Muscle of leg (tissue), 11 donors: ENCODE measurements around the gene STK32C. TPM values are rescaled to one million over a fixed set of nuclear protein-coding genes. Genes with fewer than 3 reads are reported as not detected.

Experiments used
- DNase-seq: peaks from one replicate; pipeline ENCODE4 v3.0.0; 2013
- H3K27ac ChIP-seq: one replicate; pipeline ENCODE4 v1.5.1; 2013; ENCODE audit warnings: mild to moderate bottlenecking, low read length, control low read depth
- H3K27me3 ChIP-seq: one replicate; pipeline ENCODE4 v1.6.1; 2013; ENCODE audit warnings: low read length; ENCODE audit not compliant: control insufficient read depth, insufficient read depth
- H3K36me3 ChIP-seq: one replicate; pipeline ENCODE4 v1.6.1; 2013; ENCODE audit warnings: low read length; ENCODE audit not compliant: control insufficient read depth, insufficient read depth
- H3K4me1 ChIP-seq: one replicate; pipeline ENCODE4 v1.6.1; 2013; ENCODE audit warnings: low read length; ENCODE audit not compliant: control insufficient read depth, insufficient read depth
- H3K4me3 ChIP-seq: one replicate; pipeline ENCODE4 v1.5.1; 2013; ENCODE audit warnings: low read length, control low read depth
- H3K9me3 ChIP-seq: replicated peaks from 2 replicates; pipeline ENCODE4 v1.6.1; 2013; ENCODE audit warnings: low read depth, low read length; ENCODE audit not compliant: control insufficient read depth
- WGBS: methylation state at CpG from one replicate; pipeline ENCODE4 v1.1.5; 2013; ENCODE audit warnings: missing lambda C conversion rate; ENCODE audit not compliant: insufficient coverage; 5-methylcytosine and 5-hydroxymethylcytosine counted together
- polyA plus RNA-seq, 8 donors: library from polyadenylated mRNA; unstranded; fragments of 120-200 nt; gene quantifications; one replicate each; pipeline versions ENCODE4 v1.2.1 to v1.2.3, GENCODE V29; 2013; ENCODE audit warnings: inconsistent platforms in 1 of 8, low replicate concordance in 1 of 8; ENCODE audit not compliant: insufficient read length in 8 of 8, insufficient read depth in 1 of 8
- total RNA-seq: library from RNA; stranded (reverse); fragments of 120-200 nt; gene quantifications from one replicate; pipeline ENCODE4 v1.2.4, GENCODE V29; 2013

The STK32C gene
- total and polyA plus RNA-seq, 9 donors: 9.4 to 14.7 (median 12.0) TPM

GRCh38 chr10:132294561-132295318, 13.0 kb downstream of the STK32C start:
- no peak for DNase-seq
- no peaks in the 10 kb centered on the region for H3K27me3 ChIP-seq
- no peaks in the 10 kb centered on the region for H3K36me3 ChIP-seq
- peaks cover 30% of the 10 kb centered on the region for H3K4me1 ChIP-seq
- H3K9me3 ChIP-seq: no peaks in the 10 kb centered on the region
- H3K27ac ChIP-seq: no peak overlapping the region
- 60% methylated on average over 23 of the region's 23 CpGs for WGBS
- no peak overlapping the region for H3K4me3 ChIP-seq

- peaks cover 7% of the 10 kb centered on the region for H3K9me3 ChIP-seq
- H3K27me3 ChIP-seq: no peaks in the 10 kb centered on the region
- DNase-seq: no peak
- H3K36me3 ChIP-seq: no peaks in the 10 kb centered on the region
- H3K27ac ChIP-seq: no peak overlapping the region
- 58% methylated on average over 24 of the region's 25 CpGs for WGBS
- peaks cover 30% of the 10 kb centered on the region for H3K4me1 ChIP-seq
- H3K4me3 ChIP-seq: no peak overlapping the region
Observed at GRCh38 chr10:132293813-132294520, 13.8 kb downstream of the STK32C start.

GRCh38 chr10:132293201-132293812, 14.4 kb downstream of the STK32C start:
- Histone ChIP-seq H3K36me3 (no peaks in the 10 kb centered on the region), H3K4me3 (no peak overlapping the region), H3K4me1 (peaks cover 28% of the 10 kb centered on the region), H3K27me3 (peaks cover under 1% of the 10 kb centered on the region), H3K27ac (no peak overlapping the region), H3K9me3 (peaks cover 11% of the 10 kb centered on the region)
- DNase-seq: peak; percentile 30
- 34% methylated on average over 12 of the region's 16 CpGs for WGBS

- Histone ChIP-seq H3K9me3 (peaks cover 11% of the 10 kb centered on the region), H3K27ac (no peak overlapping the region), H3K36me3 (no peaks in the 10 kb centered on the region), H3K4me3 (no peak overlapping the region), H3K4me1 (peaks cover 21% of the 10 kb centered on the region), H3K27me3 (peaks cover 2% of the 10 kb centered on the region)
- DNase-seq: no peak
- 84% methylated on average over 21 of the region's 30 CpGs for WGBS
Observed at GRCh38 chr10:132292287-132293200, 15.2 kb downstream of the STK32C start.

- no peak overlapping the region for H3K27ac ChIP-seq
- H3K9me3 ChIP-seq: peaks cover 11% of the 10 kb centered on the region
- no peaks in the 10 kb centered on the region for H3K36me3 ChIP-seq
- peaks cover 15% of the 10 kb centered on the region for H3K4me1 ChIP-seq
- DNase-seq: no peak
- peaks cover 2% of the 10 kb centered on the region for H3K27me3 ChIP-seq
- 80% methylated on average over 4 of the region's 5 CpGs for WGBS
- no peak overlapping the region for H3K4me3 ChIP-seq
Observed at GRCh38 chr10:132291826-132292225, 15.9 kb downstream of the STK32C start.

- H3K36me3 ChIP-seq: no peaks in the 10 kb centered on the region
- 90% methylated on average over 5 of the region's 6 CpGs for WGBS
- no peak for DNase-seq
Observed at GRCh38 chr10:132290631-132291030, 17.1 kb downstream of the STK32C start.

GRCh38 chr10:132289439-132289838, 18.3 kb downstream of the STK32C start:
- WGBS: no CpG with 5 or more reads among the region's 2 CpGs
- Histone ChIP-seq H3K4me3 (no peak overlapping the region), H3K4me1 (peaks cover 15% of the 10 kb centered on the region), H3K9me3 (peaks cover 11% of the 10 kb centered on the region), H3K27me3 (peaks cover 2% of the 10 kb centered on the region), H3K36me3 (no peaks in the 10 kb centered on the region), H3K27ac (no peak overlapping the region)
- no peak for DNase-seq

More at GRCh38 chr10:132290631-132291030, 17.1 kb downstream of the STK32C start:
- no peak overlapping the region for H3K27ac ChIP-seq
- no peak overlapping the region for H3K4me3 ChIP-seq
- peaks cover 11% of the 10 kb centered on the region for H3K9me3 ChIP-seq
- H3K4me1 ChIP-seq: peaks cover 15% of the 10 kb centered on the region
- peaks cover 2% of the 10 kb centered on the region for H3K27me3 ChIP-seq

- H3K4me1 ChIP-seq: peaks cover 26% of the 10 kb centered on the region
- H3K36me3 ChIP-seq: no peaks in the 10 kb centered on the region
- H3K4me3 ChIP-seq: no peak overlapping the region
- 56% methylated on average over 11 of the region's 24 CpGs for WGBS
- H3K9me3 ChIP-seq: peaks cover 3% of the 10 kb centered on the region
- no peak overlapping the region for H3K27ac ChIP-seq
- peaks cover 4% of the 10 kb centered on the region for H3K27me3 ChIP-seq
- peak; percentile 24 for DNase-seq
Observed at GRCh38 chr10:132283604-132284382, 24.0 kb downstream of the STK32C start.
